ENCODE measurements around the gene KDM4C. TPM values are rescaled to one million over a fixed set of nuclear protein-coding genes. Genes with fewer than 3 reads are reported as not detected.
"Not testable (repeated sequence)": the region's sequence is repeated elsewhere in the genome, so short reads cannot be mapped to it uniquely, and the experiment has no call there.

KDM4C gene
- total RNA-seq, 1 experiment from 2014 or later: 61.1 TPM

DNA sequence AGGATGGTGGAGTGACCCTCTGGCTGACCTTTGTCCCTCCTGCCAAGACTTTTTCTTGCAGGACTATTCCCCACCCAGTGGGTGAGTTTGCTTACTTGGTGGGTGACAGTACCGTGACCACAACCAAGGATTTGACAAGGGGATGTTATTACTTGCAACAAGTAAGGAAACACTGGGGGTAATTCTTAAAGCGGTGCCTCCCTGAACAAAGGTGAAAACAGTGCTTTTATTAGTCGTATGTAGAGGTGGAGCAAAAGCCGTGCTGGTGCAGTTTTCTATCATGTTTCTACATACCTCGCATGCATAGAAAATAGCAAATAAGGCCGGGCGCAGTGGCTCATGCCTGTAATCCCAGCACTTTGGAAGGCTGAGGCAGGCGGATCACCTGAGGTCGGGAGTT lies 41.0 kb upstream of the KDM4C start:
- Histone ChIP-seq H3K4me1 (ENCODE audit: low read length) (peaks cover 28% of the 10 kb centered on the region), H3K4me3 (ENCODE audit: low read length) (peak overlapping the region; percentile 68), H3K79me2 (ENCODE audit: low read length) (0 out of 2 replicates have a peak, but pooled peaks cover 4% of the 10 kb centered on the region), H3K27me3 (ENCODE audit: low read length) (no peaks in the 10 kb centered on the region), H4K20me1 (ENCODE audit: insufficient read depth, low read depth, low read length) (no peaks in the 10 kb centered on the region), H3K27ac (ENCODE audit: low read length) (peak overlapping the region; percentile 37), H3K9me3 (ENCODE audit: low read length) (no peaks in the 10 kb centered on the region), H3K4me2 (ENCODE audit: low read depth, low read length, poor library complexity, severe bottlenecking) (peak overlapping the region; percentile 79), H3K9me2 (replicated peaks; ENCODE audit: insufficient read depth, low read length) (no peaks in the 10 kb centered on the region), H3K9ac (ENCODE audit: low read length) (peak overlapping the region; percentile 74), H3K36me3 (ENCODE audit: insufficient read depth, low read length) (no peaks in the 10 kb centered on the region), H2AFZ (ENCODE audit: low read length) (peak overlapping the region; percentile 97)
- DNase-seq: no peak

GRCh38 chr9:6723881-6724420 lies 33.8 kb upstream of the KDM4C start:
- H2AFZ ChIP-seq (ENCODE audit: low read length): no peak overlapping the region
- no peaks in the 10 kb centered on the region for H3K9me2 ChIP-seq (replicated peaks; ENCODE audit: insufficient read depth, low read length)
- H3K9me3 ChIP-seq (ENCODE audit: low read length): no peaks in the 10 kb centered on the region
- H4K20me1 ChIP-seq (ENCODE audit: insufficient read depth, low read depth, low read length): no peaks in the 10 kb centered on the region
- no peaks in the 10 kb centered on the region for H3K27me3 ChIP-seq (ENCODE audit: low read length)
- no peak overlapping the region for H3K9ac ChIP-seq (ENCODE audit: low read length)
- H3K27ac ChIP-seq (ENCODE audit: low read length): no peak overlapping the region
- DNase-seq: no peak
- no peaks in the 10 kb centered on the region for H3K4me1 ChIP-seq (ENCODE audit: low read length)
- H3K4me2 ChIP-seq (ENCODE audit: low read depth, low read length, poor library complexity, severe bottlenecking): no peak overlapping the region
- no peak overlapping the region for H3K4me3 ChIP-seq (ENCODE audit: low read length)
- H3K79me2 ChIP-seq (ENCODE audit: low read length): no peaks in the 10 kb centered on the region
- H3K36me3 ChIP-seq (ENCODE audit: insufficient read depth, low read length): no peaks in the 10 kb centered on the region

- H3K4me2 ChIP-seq (ENCODE audit: low read depth, low read length, poor library complexity, severe bottlenecking): no peak overlapping the region
- H3K9me3 ChIP-seq (ENCODE audit: low read length): no peaks in the 10 kb centered on the region
- H3K4me1 ChIP-seq (ENCODE audit: low read length): no peaks in the 10 kb centered on the region
- no peak overlapping the region for H3K27ac ChIP-seq (ENCODE audit: low read length)
- H3K36me3 ChIP-seq (ENCODE audit: insufficient read depth, low read length): no peaks in the 10 kb centered on the region
- H2AFZ ChIP-seq (ENCODE audit: low read length): no peak overlapping the region
- no peak for DNase-seq
- no peaks in the 10 kb centered on the region for H3K9me2 ChIP-seq (replicated peaks; ENCODE audit: insufficient read depth, low read length)
- no peaks in the 10 kb centered on the region for H3K79me2 ChIP-seq (ENCODE audit: low read length)
- H3K27me3 ChIP-seq (ENCODE audit: low read length): no peaks in the 10 kb centered on the region
- no peak overlapping the region for H3K9ac ChIP-seq (ENCODE audit: low read length)
- no peaks in the 10 kb centered on the region for H4K20me1 ChIP-seq (ENCODE audit: insufficient read depth, low read depth, low read length)
- H3K4me3 ChIP-seq (ENCODE audit: low read length): no peak overlapping the region
Observed at GRCh38 chr9:6733257-6733656, 24.5 kb upstream of the KDM4C start.

DNA sequence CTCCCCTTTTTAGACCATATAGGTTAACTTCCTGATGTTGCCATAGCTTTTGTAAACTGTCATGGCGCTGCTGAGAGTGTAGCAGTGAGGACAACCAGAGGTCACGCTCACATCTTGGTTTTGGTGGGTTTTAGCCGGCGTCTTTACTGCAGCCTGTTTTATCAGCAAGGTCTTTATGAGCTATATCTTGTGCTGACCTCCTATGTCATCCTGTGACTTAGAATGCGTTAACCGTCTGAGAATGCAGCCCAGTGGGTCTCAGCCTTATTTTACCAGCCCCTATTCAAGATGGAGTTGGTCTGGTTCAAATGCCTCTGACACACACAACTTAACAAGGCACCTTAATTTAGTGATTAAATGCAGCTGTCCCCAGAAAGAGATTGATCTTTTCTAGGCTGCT lies 23.9 kb upstream of the KDM4C start:
- Histone ChIP-seq H3K9ac (ENCODE audit: low read length) (no peak overlapping the region), H3K27ac (ENCODE audit: low read length) (no peak overlapping the region), H2AFZ (ENCODE audit: low read length) (no peak overlapping the region), H3K9me2 (replicated peaks; ENCODE audit: insufficient read depth, low read length) (no peaks in the 10 kb centered on the region), H3K4me2 (ENCODE audit: low read depth, low read length, poor library complexity, severe bottlenecking) (no peak overlapping the region), H3K4me1 (ENCODE audit: low read length) (no peaks in the 10 kb centered on the region), H3K27me3 (ENCODE audit: low read length) (no peaks in the 10 kb centered on the region), H3K36me3 (ENCODE audit: insufficient read depth, low read length) (no peaks in the 10 kb centered on the region), H4K20me1 (ENCODE audit: insufficient read depth, low read depth, low read length) (no peaks in the 10 kb centered on the region), H3K9me3 (ENCODE audit: low read length) (no peaks in the 10 kb centered on the region), H3K4me3 (ENCODE audit: low read length) (no peak overlapping the region), H3K79me2 (ENCODE audit: low read length) (no peaks in the 10 kb centered on the region)
- no peak for DNase-seq

DNA sequence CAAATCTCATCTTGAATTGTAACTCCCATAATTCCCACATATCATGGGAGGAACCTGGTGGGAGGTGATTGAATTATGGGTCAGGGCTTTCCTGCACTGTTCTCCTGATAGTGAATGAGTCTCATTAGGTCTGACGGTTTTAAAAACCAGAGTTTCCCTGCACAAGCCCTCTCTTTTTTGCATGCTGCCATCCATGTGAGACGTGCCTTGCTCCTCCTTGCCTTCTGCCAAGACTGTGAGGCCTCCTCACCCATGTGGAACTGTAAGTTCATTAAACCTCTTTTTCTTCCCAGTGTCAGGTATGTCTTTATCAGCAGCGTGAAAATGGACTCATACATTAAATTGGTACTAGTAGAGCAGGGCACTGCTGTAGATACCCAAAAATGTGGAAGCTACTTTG lies 22.4 kb upstream of the KDM4C start:
- Histone ChIP-seq H3K9me2 (replicated peaks; ENCODE audit: insufficient read depth, low read length) (no peaks in the 10 kb centered on the region), H3K9ac (ENCODE audit: low read length) (no peak overlapping the region), H3K9me3 (ENCODE audit: low read length) (no peaks in the 10 kb centered on the region), H4K20me1 (ENCODE audit: insufficient read depth, low read depth, low read length) (no peaks in the 10 kb centered on the region), H3K4me3 (ENCODE audit: low read length) (no peak overlapping the region), H3K79me2 (ENCODE audit: low read length) (no peaks in the 10 kb centered on the region), H3K27me3 (ENCODE audit: low read length) (no peaks in the 10 kb centered on the region), H3K36me3 (ENCODE audit: insufficient read depth, low read length) (no peaks in the 10 kb centered on the region), H2AFZ (ENCODE audit: low read length) (no peak overlapping the region), H3K4me1 (ENCODE audit: low read length) (no peaks in the 10 kb centered on the region), H3K27ac (ENCODE audit: low read length) (no peak overlapping the region), H3K4me2 (ENCODE audit: low read depth, low read length, poor library complexity, severe bottlenecking) (no peak overlapping the region)
- DNase-seq: no peak

DNA sequence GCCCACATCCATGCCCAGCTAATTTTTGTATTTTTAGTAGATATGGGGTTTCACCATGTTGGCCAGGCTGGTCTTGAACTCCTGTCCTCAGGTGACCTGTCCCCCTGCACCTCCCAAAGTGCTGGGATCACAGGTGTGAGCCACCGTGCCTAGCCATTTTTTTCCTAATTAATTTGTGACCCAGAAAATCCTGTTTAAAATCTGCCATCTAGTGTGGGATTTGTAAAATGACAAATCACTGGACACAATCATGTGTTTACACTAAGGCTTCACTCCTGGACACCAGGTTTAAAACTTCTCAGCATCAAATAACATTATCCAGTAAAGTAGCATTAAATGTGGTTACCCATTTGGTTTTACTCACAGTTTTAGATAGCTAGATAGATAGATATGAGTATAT lies 18.6 kb upstream of the KDM4C start:
- peak; percentile 46 for DNase-seq

DNA sequence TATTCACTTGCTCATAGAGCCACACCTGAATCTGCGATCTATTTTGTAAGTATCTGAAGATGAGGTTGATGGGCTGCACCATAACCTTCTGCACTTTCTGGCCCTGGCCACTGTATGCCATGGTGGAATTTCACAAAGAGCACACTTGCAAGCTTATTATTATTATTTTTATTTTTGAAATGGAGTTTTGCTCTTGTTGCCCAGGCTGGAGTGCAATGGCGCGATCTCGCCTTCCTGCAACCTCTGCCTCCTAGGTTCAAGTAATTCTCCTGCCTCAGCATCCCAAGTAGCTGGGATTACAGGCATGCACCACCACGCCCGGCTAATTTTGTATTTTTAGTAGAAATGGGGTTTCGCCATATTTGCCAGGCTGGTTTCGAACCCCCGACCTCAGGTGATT lies 8.9 kb upstream of the KDM4C start:
- not testable (repeated sequence) for H3K27ac ChIP-seq (ENCODE audit: low read length); H3K4me3 ChIP-seq (ENCODE audit: low read length); H3K79me2 ChIP-seq (ENCODE audit: low read length); H3K27me3 ChIP-seq (ENCODE audit: low read length); DNase-seq; H3K4me1 ChIP-seq (ENCODE audit: low read length); H3K4me2 ChIP-seq (ENCODE audit: low read depth, low read length, poor library complexity, severe bottlenecking); H2AFZ ChIP-seq (ENCODE audit: low read length); H3K9ac ChIP-seq (ENCODE audit: low read length); H3K9me3 ChIP-seq (ENCODE audit: low read length); H3K9me2 ChIP-seq (replicated peaks; ENCODE audit: insufficient read depth, low read length); H4K20me1 ChIP-seq (ENCODE audit: insufficient read depth, low read depth, low read length); H3K36me3 ChIP-seq (ENCODE audit: insufficient read depth, low read length)

More for the DNA sequence above, 18.6 kb upstream of the KDM4C start:
- Histone ChIP-seq H3K4me1 (ENCODE audit: low read length) (no peaks in the 10 kb centered on the region), H3K27ac (ENCODE audit: low read length) (no peak overlapping the region), H3K9ac (ENCODE audit: low read length) (no peak overlapping the region), H2AFZ (ENCODE audit: low read length) (no peak overlapping the region), H3K27me3 (ENCODE audit: low read length) (no peaks in the 10 kb centered on the region), H3K9me3 (ENCODE audit: low read length) (no peaks in the 10 kb centered on the region), H3K9me2 (replicated peaks; ENCODE audit: insufficient read depth, low read length) (no peaks in the 10 kb centered on the region), H3K36me3 (ENCODE audit: insufficient read depth, low read length) (no peaks in the 10 kb centered on the region), H3K4me3 (ENCODE audit: low read length) (no peak overlapping the region), H3K79me2 (ENCODE audit: low read length) (no peaks in the 10 kb centered on the region), H4K20me1 (ENCODE audit: insufficient read depth, low read depth, low read length) (no peaks in the 10 kb centered on the region), H3K4me2 (ENCODE audit: low read depth, low read length, poor library complexity, severe bottlenecking) (no peak overlapping the region)

- H3K9me3 ChIP-seq (ENCODE audit: low read length); H3K9ac ChIP-seq (ENCODE audit: low read length); H3K27me3 ChIP-seq (ENCODE audit: low read length); H2AFZ ChIP-seq (ENCODE audit: low read length); DNase-seq; H3K36me3 ChIP-seq (ENCODE audit: insufficient read depth, low read length); H3K4me3 ChIP-seq (ENCODE audit: low read length); H3K4me2 ChIP-seq (ENCODE audit: low read depth, low read length, poor library complexity, severe bottlenecking); H4K20me1 ChIP-seq (ENCODE audit: insufficient read depth, low read depth, low read length); H3K9me2 ChIP-seq (replicated peaks; ENCODE audit: insufficient read depth, low read length); H3K27ac ChIP-seq (ENCODE audit: low read length): not testable (repeated sequence)
- peaks cover 27% of the 10 kb centered on the region for H3K4me1 ChIP-seq (ENCODE audit: low read length)
- peaks cover 19% of the 10 kb centered on the region for H3K79me2 ChIP-seq (ENCODE audit: low read length)
Observed at GRCh38 chr9:6754861-6755260, 2.9 kb upstream of the KDM4C start.

GRCh38 chr9:6757132-6757455 lies 679 bp upstream of the KDM4C start:
- Histone ChIP-seq H3K9ac (ENCODE audit: low read length) (peak overlapping the region; percentile 94), H3K27ac (ENCODE audit: low read length) (peak overlapping the region; percentile 86), H3K4me3 (ENCODE audit: low read length) (peak overlapping the region; percentile 95), H3K4me1 (ENCODE audit: low read length) (peaks cover 21% of the 10 kb centered on the region), H3K79me2 (ENCODE audit: low read length) (peaks cover 38% of the 10 kb centered on the region), H2AFZ (ENCODE audit: low read length) (peak overlapping the region; percentile 95; the same call in 1 of the 2 replicates), H3K9me3 (ENCODE audit: low read length) (no peaks in the 10 kb centered on the region), H3K27me3 (ENCODE audit: low read length) (no peaks in the 10 kb centered on the region), H3K36me3 (ENCODE audit: insufficient read depth, low read length) (no peaks in the 10 kb centered on the region), H3K9me2 (replicated peaks; ENCODE audit: insufficient read depth, low read length) (no peaks in the 10 kb centered on the region), H4K20me1 (ENCODE audit: insufficient read depth, low read depth, low read length) (no peaks in the 10 kb centered on the region), H3K4me2 (ENCODE audit: low read depth, low read length, poor library complexity, severe bottlenecking) (peak overlapping the region; percentile 71)
- DNase-seq: no peak

Data from Karpas-422 (cell line).